Common myeloid progenitor, CD34-positive (primary cell): ENCODE data around the gene C1QL4.
"Not testable (repeated sequence)": the region's sequence is repeated elsewhere in the genome, so short reads cannot be mapped to it uniquely, and the experiment has no call there.

Source experiments
- CTCF ChIA-PET: fragments of 350-600 bp; sonication (Branson Sonifier 250); formaldehyde crosslinking; loops from one replicate; lab custom pipeline; 2021; ENCODE audit warnings: antibody characterized with exemption; lab: Charles Lee
- POLR2A ChIA-PET: fragments of 350-600 bp; sonication (Branson Sonifier 250); formaldehyde crosslinking; loops from one replicate; lab custom pipeline; 2021; ENCODE audit warnings: antibody characterized with exemption; lab: Charles Lee
- DNase-seq, 3 donors: peaks; one replicate each; pipeline versions ENCODE4 v3.0.0 to v3.0.0-alpha.2; 2013
- H3K27ac ChIP-seq, 2 experiments: 1 replicate in 1 of 2; 2 replicates in 1 of 2; pipeline ENCODE4 v1.7.0; 2013; ENCODE audit warnings: inconsistent platforms in 2 of 2, low read length in 2 of 2, mild to moderate bottlenecking in 2 of 2, low read depth in 1 of 2, moderate library complexity in 1 of 2; ENCODE audit not compliant: severe bottlenecking in 2 of 2, insufficient read depth in 1 of 2, poor library complexity in 1 of 2
- H3K27me3 ChIP-seq, 5 experiments: replicated peaks in 2 of 5; 1 replicate in 3 of 5; 2 replicates in 2 of 5; pipeline versions ENCODE4 v1.6.1 to v1.7.0; 2013; ENCODE audit warnings: low read length in 4 of 5, mild to moderate bottlenecking in 2 of 5, moderate library complexity in 2 of 5, inconsistent platforms in 1 of 5; ENCODE audit not compliant: insufficient read depth in 5 of 5, control insufficient read depth in 4 of 5
- H3K36me3 ChIP-seq, 4 experiments: 1 replicate in 2 of 4; 2 replicates in 2 of 4; pipeline versions ENCODE4 v1.6.1 to v1.7.0; 2013; ENCODE audit warnings: low read length in 3 of 4, control low read depth in 1 of 4, mild to moderate bottlenecking in 1 of 4; ENCODE audit not compliant: control insufficient read depth in 4 of 4, insufficient read depth in 4 of 4
- H3K4me1 ChIP-seq, 4 experiments: 1 replicate in 3 of 4; 2 replicates in 1 of 4; pipeline versions ENCODE4 v1.6.1 to v1.7.1; 2013; ENCODE audit warnings: low read length in 3 of 4, mild to moderate bottlenecking in 3 of 4, control low read depth in 1 of 4, inconsistent platforms in 1 of 4, moderate library complexity in 1 of 4; ENCODE audit not compliant: control insufficient read depth in 4 of 4, insufficient read depth in 4 of 4; ENCODE audit errors: control extremely low read depth in 1 of 4
- H3K4me3 ChIP-seq, 7 experiments: 1 replicate in 4 of 7; 2 replicates in 3 of 7; pipeline versions ENCODE4 v1.5.1 to v1.7.0; 2013; ENCODE audit warnings: mild to moderate bottlenecking in 7 of 7, low read length in 6 of 7, moderate library complexity in 6 of 7, inconsistent platforms in 2 of 7, low read depth in 2 of 7, control low read depth in 1 of 7; ENCODE audit not compliant: insufficient read depth in 4 of 7, control insufficient read depth in 1 of 7; ENCODE audit errors: extremely low read depth in 1 of 7
- H3K9me3 ChIP-seq, 5 experiments: 1 replicate in 4 of 5; 2 replicates in 1 of 5; pipeline versions ENCODE4 v1.6.1 to v1.7.1; 2013; ENCODE audit warnings: low read length in 4 of 5, mild to moderate bottlenecking in 2 of 5, inconsistent platforms in 1 of 5, low read depth in 1 of 5, moderate library complexity in 1 of 5; ENCODE audit not compliant: control insufficient read depth in 4 of 5, insufficient read depth in 2 of 5; ENCODE audit errors: control extremely low read depth in 1 of 5
- WGBS: methylation state at CpG from one replicate; pipeline ENCODE4 v1.1.5; 2013; ENCODE audit not compliant: insufficient coverage; 5-methylcytosine and 5-hydroxymethylcytosine counted together

Gene C1QL4

GRCh38 chr12:49325606-49326005, 11.4 kb downstream of the C1QL4 start:
- Histone ChIP-seq H3K4me1 (peaks cover 5 to 20% (median 17%) of the 10 kb centered on the region in 4 experiments), H3K9me3 (no peaks in the 10 kb centered on the region), H3K36me3 (peaks cover 7 to 43% (median 28%) of the 10 kb centered on the region in 4 experiments), H3K27ac (no peak overlapping the region), H3K4me3 (no peak overlapping the region), H3K27me3 (peaks cover 0 to 5% (median 0%) of the 10 kb centered on the region in 5 experiments)
- CTCF ChIA-PET, result interaction anchor here (0.7 to 2.3 kb wide), 5 partner anchors 10 to 24 kb away, joined by 3 to 16 read pairs (median 3); partner anchors contain the start of gene C1QL4
- 97% methylated on average over 6 of the region's 6 CpGs for WGBS
- POLR2A ChIA-PET, result no interaction called here
- no peak for DNase-seq

DNA sequence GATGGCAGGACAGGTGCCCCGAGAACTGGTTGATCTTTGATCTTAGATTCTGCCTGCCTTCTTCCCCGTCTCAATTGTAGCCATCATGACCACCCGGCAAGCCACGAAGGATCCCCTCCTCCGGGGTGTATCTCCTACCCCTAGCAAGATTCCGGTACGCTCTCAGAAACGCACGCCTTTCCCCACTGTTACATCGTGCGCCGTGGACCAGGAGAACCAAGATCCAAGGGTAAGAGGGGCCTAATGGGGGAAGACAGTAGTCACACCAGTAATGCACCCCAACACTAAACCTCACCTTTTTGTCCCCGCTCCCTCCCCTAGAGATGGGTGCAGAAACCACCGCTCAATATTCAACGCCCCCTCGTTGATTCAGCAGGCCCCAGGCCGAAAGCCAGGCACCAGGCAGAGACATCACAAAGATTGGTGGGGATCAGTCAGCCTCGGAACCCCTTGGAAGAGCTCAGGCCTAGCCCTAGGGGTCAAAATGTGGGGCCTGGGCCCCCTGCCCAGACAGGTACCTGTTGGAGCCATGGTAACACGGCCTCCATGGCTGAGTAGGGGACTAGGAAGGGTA, 13.4 kb downstream of the C1QL4 start:
- Histone ChIP-seq H3K4me3 (peak overlapping the region; percentile 63 to 92 (median 83)), H3K9me3 (no peaks in the 10 kb centered on the region), H3K27ac (peak overlapping the region in 1 of 2 experiments; percentile 76), H3K4me1 (peaks cover 5 to 20% (median 17%) of the 10 kb centered on the region in 4 experiments), H3K36me3 (peaks cover 4 to 23% (median 11%) of the 10 kb centered on the region in 4 experiments), H3K27me3 (peaks cover 0 to 4% (median 0%) of the 10 kb centered on the region in 5 experiments)
- no peak for DNase-seq
- 23% methylated on average over 14 of the region's 19 CpGs for WGBS
- CTCF ChIA-PET, result interaction anchor here (1.0 to 2.9 kb wide), 6 partner anchors 8 to 300 kb away, joined by 3 to 18 read pairs (median 6); partner anchors contain the start of genes C1QL4 and PRPF40B
- POLR2A ChIA-PET, result no interaction called here

GRCh38 chr12:49322708-49323523, 14.1 kb downstream of the C1QL4 start, which contains the start of gene TROAP:
Gene TROAP, plus strand, starts transcription at chr12:49323255. Its CDS starts 354 bp downstream, at chr12:49323609.
- WGBS, result 0% methylated on average over 62 of the region's 65 CpGs
- ChIA-PET POLR2A (no interaction called here), CTCF (interaction anchor here (0.7 to 2.9 kb wide), 11 partner anchors 8 to 301 kb away, joined by 3 to 18 read pairs (median 4); partner anchors contain the start of genes C1QL4 and PRPF40B)
- peaks cover 5 to 20% (median 17%) of the 10 kb centered on the region in 4 experiments for H3K4me1 ChIP-seq
- peak; percentile 98 to 99 (median 98) for DNase-seq
- no peaks in the 10 kb centered on the region for H3K9me3 ChIP-seq
- H3K4me3 ChIP-seq, result peak within 1 kb of the TSS; percentile 63 to 92 (median 83)
- peaks cover 0 to 4% (median 0%) of the 10 kb centered on the region in 5 experiments for H3K27me3 ChIP-seq
- peaks cover 4 to 23% (median 9%) of the 10 kb centered on the region in 4 experiments for H3K36me3 ChIP-seq
- peak within 1 kb of the TSS in 1 of 2 experiments; percentile 79 for H3K27ac ChIP-seq

DNA sequence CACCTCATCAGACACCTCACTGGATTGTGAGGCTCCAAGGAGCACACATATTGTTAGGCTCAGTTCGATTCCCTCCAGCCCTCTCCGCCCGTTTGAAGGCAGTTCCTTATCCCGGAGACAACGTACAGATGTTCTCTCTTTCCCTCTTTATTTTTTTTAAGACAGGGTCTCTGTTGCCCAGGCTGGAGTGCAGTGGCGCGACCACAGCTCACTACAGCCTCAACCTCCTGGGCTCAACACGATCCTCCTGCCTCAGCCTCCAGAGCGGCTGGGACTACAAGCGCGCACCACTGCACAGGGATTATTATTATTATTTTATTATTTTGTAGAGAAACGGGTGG, 14.7 kb downstream of the C1QL4 start:
- peak overlapping the region; percentile 63 to 92 (median 83) for H3K4me3 ChIP-seq
- 67% methylated on average over 7 of the region's 12 CpGs for WGBS
- ChIA-PET POLR2A (no interaction called here), CTCF (interaction anchor here (0.7 to 2.9 kb wide), 7 partner anchors 9 to 36 kb away, joined by 3 to 18 read pairs (median 4); partner anchors contain the start of gene C1QL4)
- H3K27ac ChIP-seq, result peak overlapping the region in 1 of 2 experiments; percentile 79
- peaks cover 0 to 4% (median 0%) of the 10 kb centered on the region in 5 experiments for H3K27me3 ChIP-seq
- peaks cover 2 to 21% (median 8%) of the 10 kb centered on the region in 4 experiments for H3K36me3 ChIP-seq
- no peaks in the 10 kb centered on the region for H3K9me3 ChIP-seq
- peaks cover 5 to 20% (median 17%) of the 10 kb centered on the region in 4 experiments for H3K4me1 ChIP-seq
- no peak for DNase-seq

GRCh38 chr12:49320411-49321103, 16.4 kb downstream of the C1QL4 start:
- POLR2A ChIA-PET, H3K27ac ChIP-seq, DNase-seq, H3K4me3 ChIP-seq, H3K9me3 ChIP-seq, H3K36me3 ChIP-seq, H3K27me3 ChIP-seq: not testable (repeated sequence)
- WGBS, result 95% methylated on average over 7 of the region's 9 CpGs
- CTCF ChIA-PET, result interaction anchor here (0.8 to 2.6 kb wide), 3 partner anchors 11 to 22 kb away, joined by 3 to 8 read pairs (median 4); no protein-coding TSS in a partner anchor
- H3K4me1 ChIP-seq, result peaks cover 5 to 20% (median 17%) of the 10 kb centered on the region in 4 experiments

DNA sequence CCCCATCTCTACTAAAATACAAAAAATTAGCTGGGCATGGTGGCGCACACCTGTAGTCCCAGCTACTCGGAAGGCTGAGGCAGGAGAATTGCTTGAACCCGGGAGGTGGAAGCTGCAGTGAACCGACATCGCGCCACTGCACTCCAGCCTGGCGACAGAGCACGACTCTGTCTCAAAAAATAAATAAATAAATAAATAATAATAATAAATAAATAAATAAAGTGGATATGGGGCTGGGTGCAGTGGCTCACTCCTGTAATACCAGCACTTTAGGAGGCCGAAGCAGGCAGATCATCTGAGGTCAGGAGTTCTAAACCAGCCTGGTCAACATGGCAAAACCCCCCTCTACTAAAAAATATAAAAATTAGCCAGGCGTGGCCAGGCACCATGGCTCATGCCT, 19.9 kb downstream of the C1QL4 start:
- H3K4me3 ChIP-seq, H3K27me3 ChIP-seq, DNase-seq, H3K27ac ChIP-seq, POLR2A ChIA-PET, H3K4me1 ChIP-seq, H3K9me3 ChIP-seq, H3K36me3 ChIP-seq: not testable (repeated sequence)
- CTCF ChIA-PET, result interaction anchor here (1.7 kb wide), 1 partner anchor 15 kb away, joined by 6 read pairs; no protein-coding TSS in a partner anchor
- WGBS, result no CpG with 5 or more reads among the region's 10 CpGs
